HEK293T (cell line): Measurements from ENCODE around the gene PRKCA.

Source experiments
- CTCF ChIA-PET: fragments of 350-600 bp; formaldehyde crosslinking; extraction: SDS; loops from one replicate; lab custom pipeline; 2021; ENCODE audit warnings: antibody characterized with exemption, inconsistent platforms; lab: Yijun Ruan, JAX
- POLR2A ChIA-PET: fragments of 350-600 bp; formaldehyde crosslinking; extraction: SDS; loops from one replicate; lab custom pipeline; 2020; ENCODE audit warnings: antibody characterized with exemption, inconsistent platforms; lab: Yijun Ruan, JAX
- DNase-seq: peaks from one replicate; pipeline ENCODE4 v3.0.0; 2012; ENCODE audit warnings: mixed read lengths; ENCODE audit errors: extremely low spot score
- ARNT ChIP-seq: fragments of 450-650 bp; IDR thresholded peaks from 2 replicates; pipeline ENCODE4 v1.6.1; 2017; ENCODE audit warnings: mild to moderate bottlenecking
- BHLHE40 ChIP-seq: fragments of 450-650 bp; IDR thresholded peaks from 2 replicates; pipeline ENCODE4 v1.6.1; 2016; ENCODE audit warnings: mild to moderate bottlenecking, moderate library complexity, borderline replicate concordance
- CTBP1 ChIP-seq: fragments of 450-650 bp; IDR thresholded peaks from 2 replicates; pipeline ENCODE4 v1.6.1; 2016; ENCODE audit warnings: borderline replicate concordance
- ELF4 ChIP-seq: fragments of 450-650 bp; IDR thresholded peaks from 2 replicates; pipeline ENCODE4 v1.6.1; 2017; ENCODE audit warnings: antibody characterized with exemption
- FOXA1 ChIP-seq: fragments of 450-650 bp; IDR thresholded peaks from 2 replicates; pipeline ENCODE4 v1.6.1; 2016; ENCODE audit warnings: mild to moderate bottlenecking
- FOXK2 ChIP-seq: fragments of 450-650 bp; IDR thresholded peaks from 2 replicates; pipeline ENCODE4 v1.6.1; 2016; ENCODE audit warnings: mild to moderate bottlenecking
- FOXM1 ChIP-seq: fragments of 450-650 bp; IDR thresholded peaks from 2 replicates; pipeline ENCODE4 v1.6.1; 2017; ENCODE audit warnings: mild to moderate bottlenecking, borderline replicate concordance
- HDGF ChIP-seq: fragments of 450-650 bp; IDR thresholded peaks from 2 replicates; pipeline ENCODE4 v1.6.1; 2017; ENCODE audit warnings: antibody characterized with exemption, borderline replicate concordance
- L3MBTL2 ChIP-seq: fragments of 450-650 bp; conservative IDR thresholded peaks from 2 replicates; pipeline ENCODE4 v1.6.1; 2016; ENCODE audit warnings: mild to moderate bottlenecking
- LEF1 ChIP-seq: fragments of 450-650 bp; IDR thresholded peaks from 2 replicates; pipeline ENCODE4 v1.6.1; 2017; ENCODE audit warnings: mild to moderate bottlenecking, borderline replicate concordance
- NFRKB ChIP-seq: fragments of 450-650 bp; IDR thresholded peaks from 2 replicates; pipeline ENCODE4 v1.6.1; 2016; ENCODE audit warnings: mild to moderate bottlenecking, moderate library complexity
- PKNOX1 ChIP-seq: fragments of 450-650 bp; IDR thresholded peaks from 2 replicates; pipeline ENCODE4 v1.6.1; 2016
- SP1 ChIP-seq: fragments of 450-650 bp; IDR thresholded peaks from 2 replicates; pipeline ENCODE4 v1.6.1; 2017
- SUZ12 ChIP-seq: fragments of 450-650 bp; IDR thresholded peaks from 2 replicates; pipeline ENCODE4 v1.6.1; 2016; ENCODE audit warnings: mild to moderate bottlenecking
- TARDBP ChIP-seq: fragments of 450-650 bp; IDR thresholded peaks from 2 replicates; pipeline ENCODE4 v1.6.1; 2016
- ZNF384 ChIP-seq: fragments of 450-650 bp; IDR thresholded peaks from 2 replicates; pipeline ENCODE4 v1.6.1; 2016

PRKCA gene

DNA sequence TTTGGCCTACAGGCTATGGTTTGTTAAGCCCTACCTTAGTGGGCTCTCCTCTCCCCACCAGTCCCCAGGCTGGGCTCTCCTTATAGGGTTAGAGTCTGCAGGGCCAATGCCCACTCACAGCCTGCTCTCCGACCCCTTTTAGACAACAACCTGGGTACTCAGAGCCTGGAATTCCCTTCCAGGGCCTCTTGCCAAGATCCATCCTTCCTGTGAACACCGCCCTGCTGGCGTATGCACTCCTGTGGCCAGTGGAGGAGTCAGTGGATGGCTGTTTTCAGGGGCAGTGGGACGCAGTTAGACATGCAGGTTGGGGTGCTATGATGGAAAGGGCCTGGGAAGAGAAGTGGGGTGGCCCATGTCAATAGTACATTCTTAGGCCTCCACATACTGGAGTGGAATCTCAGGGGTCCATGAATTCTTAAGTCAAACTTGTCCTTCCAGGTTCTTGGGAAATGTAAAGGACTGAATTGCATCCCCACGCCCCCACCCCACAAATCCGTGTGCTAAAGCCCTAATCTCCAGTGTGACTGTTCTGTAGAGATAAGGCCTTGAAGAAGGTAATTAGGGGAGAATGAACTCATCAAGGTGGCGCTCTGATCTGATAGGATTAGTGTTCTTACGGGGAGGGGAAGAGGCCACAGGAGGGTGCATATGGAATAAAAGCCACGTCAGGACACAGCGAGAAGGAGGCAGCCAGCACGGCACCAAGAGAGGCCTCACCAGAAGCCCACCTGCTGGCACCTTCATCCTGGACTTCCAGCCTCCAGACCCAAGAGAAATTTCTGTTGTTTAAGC is 450.9 kb downstream of the PRKCA start:
- TF ChIP-seq ARNT = no peak
- no peak for TF ChIP-seq FOXM1
- no peak for TF ChIP-seq HDGF
- no peak for TF ChIP-seq SP1
- TF ChIP-seq L3MBTL2 = no peak
- TF ChIP-seq LEF1 = no peak
- TF ChIP-seq SUZ12 = no peak
- TF ChIP-seq CTBP1 = no peak
- no peak for TF ChIP-seq TARDBP
- TF ChIP-seq FOXA1 = no peak
- no peak for TF ChIP-seq NFRKB
- no peak for TF ChIP-seq BHLHE40
- no peak for TF ChIP-seq PKNOX1
- ChIA-PET CTCF (no interaction called here), POLR2A (no interaction called here)
- DNase-seq = no peak

DNA sequence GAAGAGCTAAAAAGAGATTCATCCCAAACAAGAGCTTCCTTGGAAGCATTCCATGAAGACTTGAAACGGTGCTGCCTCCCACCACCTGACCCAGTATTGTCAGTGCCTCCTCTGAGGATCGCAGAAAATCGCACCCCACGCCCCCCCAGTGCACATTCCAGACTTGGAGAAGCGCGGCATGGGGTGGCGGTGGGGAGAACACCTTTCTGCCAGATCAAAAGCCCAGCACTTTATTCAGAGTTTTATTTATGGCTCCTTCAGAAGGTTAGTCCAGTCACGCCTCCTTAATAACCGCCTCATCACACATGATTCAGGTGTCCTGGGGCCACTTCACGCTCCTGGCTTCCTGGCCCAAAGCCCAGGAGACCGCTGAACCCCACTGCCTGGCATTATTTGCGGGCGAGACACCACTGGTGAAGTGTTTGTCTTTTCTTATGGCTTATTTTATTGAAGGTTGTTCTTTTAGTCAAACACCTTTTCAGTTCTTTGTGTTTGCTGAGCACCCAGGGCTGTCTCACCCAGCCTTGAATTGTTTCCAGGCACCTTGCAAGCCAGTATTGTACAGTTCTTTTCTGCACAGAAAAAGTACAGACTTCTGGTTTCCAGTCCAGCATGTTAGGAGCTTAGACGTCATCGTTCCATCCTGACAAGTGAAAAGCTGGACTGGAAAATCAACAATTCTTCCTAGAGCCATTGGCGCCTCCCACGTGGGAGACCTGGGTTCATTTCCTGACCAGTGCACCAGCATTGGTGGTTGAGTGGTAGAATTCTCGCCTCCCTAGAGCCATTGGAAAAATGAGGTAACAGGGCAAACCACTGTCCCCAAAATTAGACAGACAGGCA is 452.9 kb downstream of the PRKCA start:
- ChIA-PET CTCF (no interaction called here), POLR2A (no interaction called here)
- no peak for TF ChIP-seq CTBP1
- TF ChIP-seq PKNOX1 = no peak
- no peak for TF ChIP-seq HDGF
- TF ChIP-seq ELF4 = no peak
- TF ChIP-seq ARNT = no peak
- no peak for TF ChIP-seq ZNF384
- TF ChIP-seq LEF1 = no peak
- no peak for TF ChIP-seq TARDBP
- TF ChIP-seq L3MBTL2 = no peak
- TF ChIP-seq FOXA1 = no peak
- DNase-seq = no peak

- DNase-seq = no peak
- POLR2A ChIA-PET = no interaction called here
- TF ChIP-seq ZNF384 (no peak), L3MBTL2 (no peak), HDGF (no peak), BHLHE40 (no peak), TARDBP (no peak), FOXK2 (no peak), FOXA1 (no peak), SP1 (no peak), LEF1 (no peak), FOXM1 (no peak), SUZ12 (no peak), NFRKB (no peak), PKNOX1 (no peak), ARNT (no peak)
- CTCF ChIA-PET = no interaction called here
These were observed 453.5 kb downstream of the PRKCA start for GRCh38 chr17:66755944-66756290.

GRCh38 chr17:66760324-66760723 is 457.9 kb downstream of the PRKCA start:
- CTCF ChIA-PET = no interaction called here
- DNase-seq = no peak
- POLR2A ChIA-PET = no interaction called here
- TF ChIP-seq ZNF384 (no peak), FOXM1 (no peak), SUZ12 (no peak)

DNA sequence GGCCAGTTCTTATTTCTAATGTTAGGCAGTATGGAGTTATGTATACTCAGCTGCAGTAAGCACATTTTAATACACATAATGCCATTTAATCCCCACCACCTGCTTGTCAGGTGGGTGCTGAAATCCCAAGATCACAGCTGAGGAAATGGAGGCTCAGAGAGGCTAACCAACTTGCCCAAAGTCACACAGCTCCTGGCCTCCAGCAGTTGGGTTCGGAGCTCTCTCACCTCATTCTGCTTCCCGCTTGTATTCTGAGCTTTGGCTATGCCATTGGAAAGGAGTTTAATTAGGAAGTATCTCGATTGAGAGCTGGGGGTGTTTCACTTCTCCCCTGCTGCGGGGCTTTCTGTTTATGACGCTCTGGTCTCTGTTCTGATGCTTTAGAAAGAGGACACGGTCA is 459.9 kb downstream of the PRKCA start:
- ChIA-PET POLR2A (no interaction called here), CTCF (no interaction called here)
- no peak for DNase-seq
- TF ChIP-seq NFRKB (no peak), ARNT (no peak), FOXK2 (no peak), SUZ12 (no peak), FOXM1 (no peak), HDGF (no peak), BHLHE40 (no peak), TARDBP (no peak), ELF4 (no peak)

DNA sequence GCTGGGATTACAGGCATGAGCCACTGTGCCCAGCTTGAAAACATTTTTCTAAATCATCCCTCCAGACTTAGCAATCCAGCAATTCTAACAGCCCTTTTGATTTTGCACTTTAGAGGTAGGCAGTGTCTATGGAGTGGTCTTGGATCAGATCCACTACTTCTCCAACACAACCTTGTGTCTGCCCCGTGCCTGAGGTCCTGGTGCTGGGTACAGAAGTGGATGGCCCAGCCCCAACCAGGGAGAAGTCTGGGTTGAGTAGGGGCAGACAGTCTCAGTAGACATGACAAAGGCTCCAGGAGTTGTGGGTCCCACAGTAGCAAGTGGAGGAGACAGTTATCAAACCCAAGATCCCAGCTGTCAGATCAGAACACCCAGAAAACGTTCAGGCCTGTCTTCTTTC is 460.6 kb downstream of the PRKCA start:
- ChIA-PET CTCF (no interaction called here), POLR2A (no interaction called here)
- TF ChIP-seq L3MBTL2 = no peak
- no peak for TF ChIP-seq PKNOX1
- TF ChIP-seq ELF4 = no peak
- TF ChIP-seq SP1 = no peak
- no peak for TF ChIP-seq ZNF384
- TF ChIP-seq HDGF = no peak
- no peak for TF ChIP-seq FOXK2
- no peak for TF ChIP-seq ARNT
- no peak for TF ChIP-seq FOXM1
- TF ChIP-seq FOXA1 = no peak
- TF ChIP-seq NFRKB = no peak
- TF ChIP-seq LEF1 = no peak
- TF ChIP-seq BHLHE40 = no peak
- no peak for TF ChIP-seq TARDBP
- no peak for TF ChIP-seq CTBP1
- no peak for TF ChIP-seq SUZ12
- no peak for DNase-seq
